Occipital lobe (tissue), 3 donors: Measurements from ENCODE around the gene GNG7. TPM values are rescaled to one million over a fixed set of nuclear protein-coding genes. Genes with fewer than 3 reads are reported as not detected.
"Not testable (repeated sequence)": the region's sequence is repeated elsewhere in the genome, so short reads cannot be mapped to it uniquely, and the experiment has no call there.

Experiments
- DNase-seq: peaks from one replicate; lab custom pipeline; 2025; lab: John Stamatoyannopoulos, UW
- small RNA-seq: library from RNA; depleted of rRNA; stranded (forward); fragments of <200 nt; gene quantifications from one replicate; pipeline ENCODE3, GENCODE V24; 2014
- total RNA-seq: library from RNA; depleted of rRNA; stranded (reverse); fragments of >200 nt; gene quantifications from one replicate; pipeline ENCODE4 v1.2.3, GENCODE V29; 2014

The GNG7 gene
- total RNA-seq, 1 donor from 2014 or later, result 4.2 TPM

DNA sequence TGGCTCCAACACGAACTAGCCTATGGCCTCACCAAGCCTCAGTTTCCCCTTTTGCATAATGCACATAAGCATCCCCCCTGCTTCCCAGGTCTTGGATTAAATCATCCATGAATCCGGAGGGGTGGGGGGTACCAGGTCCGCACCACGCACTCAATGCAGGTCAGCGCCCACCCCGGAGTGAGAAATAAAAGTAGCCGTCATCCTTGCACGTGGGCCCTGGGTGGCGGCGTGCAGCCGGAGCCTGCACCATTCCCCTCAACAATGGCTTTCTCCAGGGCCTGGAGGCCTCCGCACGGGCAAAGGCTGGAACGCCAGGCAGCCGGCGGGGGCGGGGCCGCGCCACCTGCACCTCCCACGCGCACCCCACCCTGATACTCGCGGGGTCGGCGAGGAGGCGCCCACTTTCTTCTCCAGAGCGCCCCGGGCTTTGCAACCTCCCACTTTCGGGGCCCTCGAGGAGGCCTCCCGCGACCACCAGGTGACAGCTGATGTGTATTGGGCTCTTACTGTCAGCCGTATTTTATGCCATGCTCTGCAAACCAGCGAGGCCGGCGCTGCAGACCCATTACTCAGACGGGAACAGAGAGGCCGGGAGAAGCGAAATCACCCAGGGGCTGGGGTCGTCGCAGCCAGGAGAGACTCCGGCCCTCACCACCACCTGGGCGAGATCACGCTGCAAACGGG is 227.3 kb downstream of the GNG7 start:
- DNase-seq, result peak; percentile 53

DNA sequence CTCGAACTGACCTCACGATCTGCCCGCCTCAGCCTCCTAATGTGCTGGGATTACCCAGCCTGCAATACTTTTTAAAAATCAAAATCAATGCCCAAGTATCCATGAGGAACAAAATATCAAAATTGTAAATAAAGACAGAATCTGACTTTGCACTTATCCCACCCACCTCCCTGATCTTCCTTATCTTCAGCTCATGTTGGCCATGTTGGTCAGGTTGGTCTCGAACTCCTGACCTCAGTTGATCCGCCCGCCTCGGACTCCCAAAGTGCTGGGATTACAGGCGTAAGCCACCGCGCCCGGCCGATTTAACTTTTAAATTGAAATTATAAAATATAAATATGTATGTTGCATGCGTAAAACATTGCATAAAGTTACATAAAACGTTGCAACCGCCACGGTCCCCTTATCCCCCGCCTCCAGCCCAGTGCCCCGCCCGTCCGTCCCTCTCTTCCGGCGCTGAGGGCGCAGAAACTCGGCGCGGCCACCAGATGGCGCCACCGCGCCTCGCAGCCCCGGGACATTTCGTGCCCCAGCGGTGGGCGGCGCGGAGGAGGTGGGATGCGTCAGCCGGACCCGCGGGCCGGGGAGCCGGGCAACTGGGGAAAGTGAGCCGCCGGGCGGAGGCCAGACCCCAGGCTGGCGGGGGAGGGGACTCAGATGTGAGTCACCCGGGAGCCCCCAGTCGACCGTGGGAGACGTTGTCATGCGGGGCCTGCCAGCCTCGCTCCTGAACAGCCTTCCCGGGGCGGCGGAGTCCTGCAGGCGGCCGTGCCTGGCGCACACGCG is 228.1 kb downstream of the GNG7 start:
- peak; percentile 77 for DNase-seq

DNA sequence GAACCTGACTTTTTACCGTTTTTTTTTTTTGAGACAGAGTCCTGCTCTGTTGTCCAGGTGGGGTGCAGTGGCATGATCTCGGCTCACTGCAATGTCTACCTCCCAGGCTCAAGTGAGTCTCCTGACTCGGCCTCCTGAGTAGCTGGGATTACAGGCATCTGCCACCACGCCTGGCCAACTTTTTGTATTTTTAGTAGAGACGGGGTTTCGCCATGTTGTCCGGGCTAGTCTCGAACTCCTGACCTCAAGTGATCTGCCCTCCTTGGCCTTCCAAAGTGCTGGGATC is 232.6 kb downstream of the GNG7 start:
- not testable (repeated sequence) for DNase-seq

DNA sequence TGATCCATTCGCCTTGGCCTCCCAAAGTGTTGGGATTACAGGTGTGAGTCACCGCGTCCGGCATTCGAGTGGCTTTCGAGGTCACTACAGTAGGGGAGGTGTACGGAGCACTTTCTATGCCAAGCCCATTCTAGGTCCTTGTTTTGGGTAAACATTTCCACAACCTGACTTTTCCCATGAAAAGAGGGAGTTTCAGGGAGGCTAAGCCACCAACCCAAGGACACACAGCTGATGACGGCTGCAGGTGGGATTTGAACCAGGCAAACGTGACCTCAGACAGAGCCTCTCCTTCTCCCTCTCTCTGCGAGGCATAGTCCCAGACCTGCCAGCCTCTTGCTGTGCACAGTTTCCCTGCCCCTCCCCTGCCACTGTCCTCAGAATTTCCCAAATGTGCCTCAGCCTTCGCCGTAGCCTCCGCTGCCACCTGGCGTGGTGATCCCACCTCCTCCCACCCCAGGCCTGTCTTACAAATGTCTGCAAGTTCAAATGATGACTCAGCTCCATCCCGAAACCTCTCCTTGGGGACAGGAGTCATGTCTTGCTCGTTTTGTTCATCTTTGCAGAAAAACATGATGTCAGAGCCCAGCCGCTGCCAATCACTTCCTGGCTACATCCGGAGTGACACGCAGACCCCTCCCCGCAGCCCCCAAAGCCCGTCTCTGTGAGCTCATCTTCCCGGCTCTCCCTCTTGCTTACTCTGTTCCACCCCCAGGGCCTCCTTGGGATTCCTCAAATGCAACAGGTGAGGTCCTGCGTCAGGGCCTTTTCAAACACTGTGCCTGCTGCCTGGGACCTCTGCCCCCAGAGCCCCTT is 233.2 kb downstream of the GNG7 start:
- DNase-seq, result no peak

DNA sequence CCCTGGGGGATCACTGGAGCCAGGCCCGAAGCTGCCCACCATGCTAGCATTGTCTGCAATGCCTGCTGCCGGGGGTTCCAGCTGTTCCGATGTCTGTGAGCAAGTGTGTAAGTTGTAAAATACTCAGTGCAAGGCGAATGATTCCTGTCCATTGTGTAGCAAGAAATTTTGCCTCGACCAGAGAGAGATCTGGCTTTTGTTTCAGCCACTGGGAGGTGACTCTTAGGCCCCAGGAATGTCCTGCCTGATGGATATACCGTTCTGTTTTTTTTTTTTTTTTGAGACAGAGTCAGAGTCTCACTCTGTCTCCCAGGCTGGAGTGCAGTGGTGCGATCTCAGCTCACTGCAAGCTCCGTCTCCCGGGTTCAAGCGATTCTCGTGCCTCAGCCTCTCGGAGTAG is 233.9 kb downstream of the GNG7 start:
- DNase-seq, result no peak

DNA sequence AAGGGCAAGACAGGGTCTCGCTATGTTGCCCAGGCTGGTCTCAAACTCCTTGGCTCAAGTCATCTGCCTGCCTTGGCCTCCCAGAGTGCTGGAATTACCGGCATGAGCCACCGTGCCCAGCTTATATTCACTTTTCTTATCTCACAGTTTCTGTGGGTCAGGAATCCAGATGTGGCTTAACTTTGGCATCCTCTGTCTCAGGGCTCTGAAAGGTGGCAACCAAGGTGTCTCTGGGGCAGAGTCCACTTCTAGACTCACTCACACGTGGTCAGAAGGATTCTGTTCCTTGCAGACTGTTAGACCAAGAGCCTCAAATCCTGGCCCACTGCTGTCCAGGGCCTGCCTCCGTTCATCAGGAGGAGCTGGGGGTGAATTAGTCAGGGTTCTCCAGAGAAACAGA is 238.1 kb downstream of the GNG7 start:
- no peak for DNase-seq

DNA sequence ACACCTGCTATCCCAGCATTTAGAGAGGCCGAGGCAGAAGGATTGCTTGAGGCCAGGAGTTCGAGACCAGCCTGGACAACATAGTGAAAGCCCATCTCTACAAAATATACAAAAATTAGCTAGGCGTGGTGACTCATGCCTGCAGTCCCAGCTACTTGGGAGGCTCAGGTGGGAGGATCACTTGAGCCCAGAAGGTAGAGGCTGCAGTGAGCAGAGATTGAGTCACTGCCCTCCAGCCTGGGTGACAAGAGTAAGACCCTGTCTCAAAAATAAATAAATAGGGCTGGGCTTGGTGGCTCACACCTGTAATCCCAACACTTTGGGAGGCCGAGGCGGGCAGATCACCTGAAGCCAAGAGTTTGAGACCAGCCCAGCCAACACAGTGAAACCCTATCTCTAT is 238.8 kb downstream of the GNG7 start:
- not testable (repeated sequence) for DNase-seq

DNA sequence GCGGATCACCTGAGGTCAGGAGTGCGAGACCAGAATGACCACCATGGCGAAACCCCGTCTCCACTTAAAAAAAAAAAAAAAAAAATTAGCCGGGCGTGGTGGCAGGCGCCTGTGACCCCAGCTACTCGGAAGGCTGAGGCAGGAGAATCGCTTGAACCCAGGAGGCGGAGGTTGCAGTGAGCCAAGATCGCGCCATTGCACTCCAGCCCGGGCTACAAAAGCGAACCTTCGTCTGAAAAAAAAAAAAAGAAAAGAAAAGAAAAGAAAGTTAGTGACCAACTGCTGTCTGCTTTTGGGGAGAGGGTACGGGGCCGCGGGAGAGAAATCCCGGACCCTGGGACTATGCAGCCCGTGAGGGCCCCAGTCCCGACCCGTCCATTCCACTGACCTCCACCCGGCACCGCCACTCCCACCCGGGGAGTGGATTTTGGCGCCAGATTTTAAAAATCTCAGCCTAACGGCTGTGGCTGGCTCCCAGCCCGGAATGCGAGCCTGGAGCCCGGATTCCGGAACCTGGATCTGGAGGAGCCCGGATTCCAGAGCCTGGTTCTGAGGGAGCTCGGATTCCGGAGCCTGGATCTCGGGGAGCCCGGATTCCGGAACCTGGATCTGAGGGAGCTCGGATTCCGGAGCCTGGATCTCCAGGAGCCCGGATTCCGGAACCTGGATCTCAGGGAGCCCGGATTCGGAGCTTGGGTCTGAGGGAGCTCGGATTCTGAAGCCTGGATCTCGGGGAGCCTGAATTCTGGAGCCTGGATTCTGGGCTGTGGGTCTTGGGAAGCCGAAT is 239.7 kb downstream of the GNG7 start:
- DNase-seq, result peak; percentile 87

DNA sequence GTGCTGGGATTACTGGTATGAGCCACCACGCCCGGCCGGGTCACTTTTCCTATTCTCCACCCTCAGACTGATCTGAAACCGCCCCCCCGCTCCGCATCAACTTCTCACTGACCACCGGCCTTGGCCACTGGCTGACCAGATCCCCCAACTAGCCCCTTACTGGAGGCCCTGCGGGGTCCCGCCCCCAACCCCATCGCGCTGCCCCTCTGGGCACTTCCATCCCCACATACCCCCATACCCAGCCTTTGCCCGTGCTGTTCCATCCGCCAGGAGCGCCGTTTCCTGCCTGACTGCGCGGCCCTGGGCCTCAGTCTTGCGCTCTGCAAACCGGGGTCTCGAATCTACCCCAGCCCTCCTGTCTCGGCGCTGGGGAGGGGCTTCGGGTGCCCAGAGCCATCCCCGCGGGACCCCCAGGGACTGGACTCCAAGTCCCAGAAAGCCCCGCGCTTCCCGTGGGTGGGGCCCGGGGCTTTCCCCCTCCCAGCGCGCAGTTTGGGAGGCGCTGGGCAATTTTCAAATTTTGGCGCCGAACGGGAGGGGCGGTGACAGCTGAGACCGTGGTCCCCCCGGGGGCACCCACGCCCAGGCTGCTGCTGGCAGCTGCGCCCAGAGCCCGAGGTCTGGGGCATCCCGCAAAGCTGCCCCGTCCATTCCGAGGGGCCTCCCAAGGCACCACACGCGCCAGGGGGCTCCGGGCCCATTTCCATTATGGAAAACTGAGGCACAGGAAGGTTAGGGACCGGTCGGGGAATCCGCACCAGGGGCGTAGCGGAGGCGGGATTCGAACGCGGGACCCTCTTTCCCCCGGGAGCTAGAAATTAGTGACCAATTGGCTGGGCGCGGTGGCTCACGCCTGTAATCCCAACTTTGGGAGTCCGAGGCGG is 240.5 kb downstream of the GNG7 start:
- DNase-seq, result no peak

Small RNA genes within 50 kb of the gene (small RNA-seq; reads per million reads assigned to genes)
- gene MIR7850, result not detected
- gene RN7SL121P, result not detected
- gene RNU6-993P, result not detected

Other genes with a start within 250 kb of the GNG7 start
- gene LMNB2, start 245.7 kb downstream of the GNG7 start, total RNA-seq, result 36.2 TPM
- 4.7 TPM for gene GADD45B, start 226.6 kb downstream of the GNG7 start, total RNA-seq
- gene DIRAS1, start 18.7 kb upstream of the GNG7 start, total RNA-seq, result 23.1 TPM
- 20.4 TPM for gene SLC39A3, start 37.3 kb upstream of the GNG7 start, total RNA-seq
- 24.2 TPM for gene SGTA, start 80.6 kb upstream of the GNG7 start, total RNA-seq
- gene THOP1, start 82.8 kb upstream of the GNG7 start, total RNA-seq, result 40.4 TPM
- gene ZNF554, start 117.2 kb upstream of the GNG7 start, total RNA-seq, result 17.5 TPM
- 20.3 TPM for gene ZNF555, start 138.8 kb upstream of the GNG7 start, total RNA-seq
- gene ZNF556, start 164.6 kb upstream of the GNG7 start, total RNA-seq, result 0.16 TPM
- gene ZNF57, start 198.2 kb upstream of the GNG7 start, total RNA-seq, result 5.0 TPM
- gene ZNF77, start 242.3 kb upstream of the GNG7 start, total RNA-seq, result 6.4 TPM